WI38 (cell line): ENCODE results near the gene GPATCH2L.

Experiments
- H3K4me3 ChIP-seq: 2 replicates; pipeline ENCODE4 v1.5.1; 2011; ENCODE audit warnings: low read depth, mild to moderate bottlenecking, control low read depth, low read length
- TF ChIP-seq, protein P1 (sequence below): IDR thresholded peaks from 2 replicates; pipeline ENCODE4 v1.5.1; 2012; ENCODE audit warnings: low read depth, mild to moderate bottlenecking, control low read depth, low read length

GPATCH2L gene

DNA sequence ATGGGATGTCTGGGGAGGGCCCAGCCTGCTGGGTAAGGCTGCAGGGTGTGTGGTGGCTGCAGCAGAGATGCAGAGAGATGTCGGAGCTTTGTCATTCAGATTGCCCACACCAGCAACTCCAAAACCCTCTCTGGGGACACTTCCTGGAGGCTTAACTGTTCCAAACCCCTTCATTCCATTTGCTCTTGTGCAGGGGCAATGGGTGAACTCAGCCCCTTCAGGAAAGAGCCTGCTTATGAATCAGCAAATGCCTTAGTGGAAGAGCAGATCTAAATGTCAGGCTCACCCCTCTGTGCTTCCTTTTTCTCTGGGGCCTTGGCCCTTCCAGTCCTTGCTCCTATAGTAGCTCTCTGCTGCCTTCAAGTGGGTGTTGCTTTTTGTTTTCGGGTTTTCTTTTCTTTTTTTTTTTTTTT lies 36.7 kb upstream of the GPATCH2L start:
- TF ChIP-seq, protein P1, sequence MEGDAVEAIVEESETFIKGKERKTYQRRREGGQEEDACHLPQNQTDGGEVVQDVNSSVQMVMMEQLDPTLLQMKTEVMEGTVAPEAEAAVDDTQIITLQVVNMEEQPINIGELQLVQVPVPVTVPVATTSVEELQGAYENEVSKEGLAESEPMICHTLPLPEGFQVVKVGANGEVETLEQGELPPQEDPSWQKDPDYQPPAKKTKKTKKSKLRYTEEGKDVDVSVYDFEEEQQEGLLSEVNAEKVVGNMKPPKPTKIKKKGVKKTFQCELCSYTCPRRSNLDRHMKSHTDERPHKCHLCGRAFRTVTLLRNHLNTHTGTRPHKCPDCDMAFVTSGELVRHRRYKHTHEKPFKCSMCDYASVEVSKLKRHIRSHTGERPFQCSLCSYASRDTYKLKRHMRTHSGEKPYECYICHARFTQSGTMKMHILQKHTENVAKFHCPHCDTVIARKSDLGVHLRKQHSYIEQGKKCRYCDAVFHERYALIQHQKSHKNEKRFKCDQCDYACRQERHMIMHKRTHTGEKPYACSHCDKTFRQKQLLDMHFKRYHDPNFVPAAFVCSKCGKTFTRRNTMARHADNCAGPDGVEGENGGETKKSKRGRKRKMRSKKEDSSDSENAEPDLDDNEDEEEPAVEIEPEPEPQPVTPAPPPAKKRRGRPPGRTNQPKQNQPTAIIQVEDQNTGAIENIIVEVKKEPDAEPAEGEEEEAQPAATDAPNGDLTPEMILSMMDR = no peak
- H3K4me3 ChIP-seq = no peak overlapping the region

- H3K4me3 ChIP-seq = no peak overlapping the region
- TF ChIP-seq, protein P1 = no peak
These were observed 33.8 kb upstream of the GPATCH2L start for GRCh38 chr14:76117789-76118484.

GRCh38 chr14:76118594-76118993 lies 33.1 kb upstream of the GPATCH2L start:
- no peak overlapping the region for H3K4me3 ChIP-seq
- TF ChIP-seq, protein P1 = no peak

GRCh38 chr14:76121089-76121748 lies 30.5 kb upstream of the GPATCH2L start:
- TF ChIP-seq, protein P1 = no peak
- no peak overlapping the region for H3K4me3 ChIP-seq

GRCh38 chr14:76123426-76124225 lies 28.1 kb upstream of the GPATCH2L start:
- no peak overlapping the region for H3K4me3 ChIP-seq
- TF ChIP-seq, protein P1 = no peak

GRCh38 chr14:76125511-76125910 lies 26.2 kb upstream of the GPATCH2L start:
- TF ChIP-seq, protein P1 = no peak
- H3K4me3 ChIP-seq = no peak overlapping the region
